ENCODE results near the gene SLC25A45. TPM values are rescaled to one million over a fixed set of nuclear protein-coding genes. Genes with fewer than 3 reads are reported as not detected.

The SLC25A45 gene
- total and polyA plus RNA-seq, 2 donors (not counting 1 experiment from before 2014, with no cell fraction given), result 16.4 to 80.6 TPM

DNA sequence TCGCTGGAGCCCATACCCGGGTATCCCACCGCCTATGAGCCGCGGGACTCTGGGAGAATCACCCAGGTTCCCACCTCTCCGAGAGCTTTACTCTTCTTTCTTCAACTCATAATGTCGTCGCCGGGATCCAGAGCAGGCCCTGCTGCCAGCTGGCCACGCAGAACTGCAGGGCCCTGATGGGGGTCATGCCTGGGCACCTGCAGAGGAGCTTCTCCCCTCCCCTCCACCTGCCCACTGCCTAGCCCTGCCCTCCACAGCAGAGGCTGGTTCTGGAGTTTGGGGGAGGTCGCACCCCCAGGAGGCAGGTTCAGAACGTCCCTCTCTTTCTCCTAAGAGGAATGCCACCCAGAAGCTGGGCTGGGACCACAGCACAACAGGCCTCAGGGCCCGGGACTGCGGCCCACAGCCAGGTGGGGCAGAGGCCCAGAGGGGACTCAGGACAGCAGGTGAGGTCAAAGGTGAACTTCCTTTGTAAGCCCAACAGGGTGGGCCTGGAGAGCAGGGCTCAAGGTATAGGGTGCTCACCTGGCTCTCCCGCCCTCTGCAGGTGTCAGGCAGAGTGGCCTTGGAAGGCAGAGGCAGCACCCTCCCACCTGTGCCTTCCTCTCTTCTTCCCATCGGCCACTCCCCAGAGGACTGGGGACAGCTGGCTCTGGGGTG is 1.9 kb downstream of the SLC25A45 start:
- Mint-ChIP-seq H3K9me3 (ENCODE audit: insufficient read depth) (no peaks in the 10 kb centered on the region), H3K4me3 (no peak overlapping the region), H3K27ac (peak overlapping the region; percentile 98), H3K4me1 (peaks cover 58% of the 10 kb centered on the region), H3K27me3 (no peaks in the 10 kb centered on the region)
- 96% methylated on average over 16 of the region's 16 CpGs for WGBS (ENCODE audit: insufficient coverage)
- Histone ChIP-seq H3K4me1 (ENCODE audit: control insufficient read depth in 2 of 2, insufficient read depth in 2 of 2, low read length in 2 of 2) (peaks cover 30 to 67% of the 10 kb centered on the region in 2 donors), H2AFZ (ENCODE audit: insufficient read depth, low read depth, low read length, poor library complexity, severe bottlenecking) (no peak overlapping the region), H3K9me3 (ENCODE audit: control extremely low read depth in 1 of 3, control insufficient read depth in 2 of 3, insufficient read depth in 1 of 3, low read length in 2 of 3) (no peaks in the 10 kb centered on the region), H4K20me1 (ENCODE audit: control insufficient read depth, insufficient read depth, low read length, poor library complexity, severe bottlenecking) (no peaks in the 10 kb centered on the region), H3K27me3 (replicated peaks in 1 of 4; ENCODE audit: control extremely low read depth in 1 of 4, control insufficient read depth in 3 of 4, insufficient read depth in 4 of 4, low read length in 3 of 4) (no peaks in the 10 kb centered on the region), H3K4me3 (ENCODE audit: control extremely low read depth in 1 of 5, extremely low read depth in 1 of 5, insufficient read depth in 1 of 5, low read depth in 2 of 5, low read length in 4 of 5) (no peak overlapping the region), H3K27ac (ENCODE audit: low read length in 2 of 2) (peak overlapping the region in 1 of 2 donors; percentile 50), H3K36me3 (replicated peaks in 1 of 2; ENCODE audit: control extremely low read depth in 1 of 2, control insufficient read depth in 1 of 2, extremely low read depth in 1 of 2, insufficient read depth in 2 of 2, low read length in 1 of 2) (peaks cover 0 to 15% of the 10 kb centered on the region in 2 experiments), H3K9ac (ENCODE audit: low read length) (no peak overlapping the region), H3K4me2 (replicated peaks; ENCODE audit: low read depth, low read length, poor library complexity, severe bottlenecking) (no peak overlapping the region), H3K79me2 (ENCODE audit: control insufficient read depth, insufficient read depth, low read length) (peaks cover 51% of the 10 kb centered on the region)
- ATAC-seq (ENCODE audit: low read depth) (no peak), DNase-seq (no peak)
- TF ChIP-seq, protein P1, sequence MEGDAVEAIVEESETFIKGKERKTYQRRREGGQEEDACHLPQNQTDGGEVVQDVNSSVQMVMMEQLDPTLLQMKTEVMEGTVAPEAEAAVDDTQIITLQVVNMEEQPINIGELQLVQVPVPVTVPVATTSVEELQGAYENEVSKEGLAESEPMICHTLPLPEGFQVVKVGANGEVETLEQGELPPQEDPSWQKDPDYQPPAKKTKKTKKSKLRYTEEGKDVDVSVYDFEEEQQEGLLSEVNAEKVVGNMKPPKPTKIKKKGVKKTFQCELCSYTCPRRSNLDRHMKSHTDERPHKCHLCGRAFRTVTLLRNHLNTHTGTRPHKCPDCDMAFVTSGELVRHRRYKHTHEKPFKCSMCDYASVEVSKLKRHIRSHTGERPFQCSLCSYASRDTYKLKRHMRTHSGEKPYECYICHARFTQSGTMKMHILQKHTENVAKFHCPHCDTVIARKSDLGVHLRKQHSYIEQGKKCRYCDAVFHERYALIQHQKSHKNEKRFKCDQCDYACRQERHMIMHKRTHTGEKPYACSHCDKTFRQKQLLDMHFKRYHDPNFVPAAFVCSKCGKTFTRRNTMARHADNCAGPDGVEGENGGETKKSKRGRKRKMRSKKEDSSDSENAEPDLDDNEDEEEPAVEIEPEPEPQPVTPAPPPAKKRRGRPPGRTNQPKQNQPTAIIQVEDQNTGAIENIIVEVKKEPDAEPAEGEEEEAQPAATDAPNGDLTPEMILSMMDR (IDR thresholded peaks at IDR 0.05), result no peak
- TF ChIP-seq EZH2 (IDR thresholded peaks at IDR 0.05; ENCODE audit: borderline replicate concordance, insufficient read depth, low read depth, low read length, poor library complexity, severe bottlenecking), result no peak
- CTCF ChIA-PET, result interaction anchor here (0.8 to 12.5 kb wide), 10 partner anchors 16 to 172 kb away, joined by 3 to 252 read pairs (median 5); partner anchors contain the start of genes CDC42EP2 and MALAT1
- intact Hi-C loops (cut with micrococcal nuclease), result loop anchor here (5.0 kb wide), 1 partner anchor 192 kb away; the partner anchor contains the start of genes FAM89B and ZNRD2
- POLR2A ChIA-PET, result interaction anchor here (0.6 to 7.2 kb wide), 5 partner anchors 27 to 128 kb away, joined by 3 to 107 read pairs (median 49); partner anchors contain the start of genes MALAT1 and NEAT1

All from B cell (primary cell).